ENCODE measurements around the gene HNRNPD.
"Not testable (repeated sequence)": the region's sequence is repeated elsewhere in the genome, so short reads cannot be mapped to it uniquely, and the experiment has no call there.

Gene HNRNPD

DNA sequence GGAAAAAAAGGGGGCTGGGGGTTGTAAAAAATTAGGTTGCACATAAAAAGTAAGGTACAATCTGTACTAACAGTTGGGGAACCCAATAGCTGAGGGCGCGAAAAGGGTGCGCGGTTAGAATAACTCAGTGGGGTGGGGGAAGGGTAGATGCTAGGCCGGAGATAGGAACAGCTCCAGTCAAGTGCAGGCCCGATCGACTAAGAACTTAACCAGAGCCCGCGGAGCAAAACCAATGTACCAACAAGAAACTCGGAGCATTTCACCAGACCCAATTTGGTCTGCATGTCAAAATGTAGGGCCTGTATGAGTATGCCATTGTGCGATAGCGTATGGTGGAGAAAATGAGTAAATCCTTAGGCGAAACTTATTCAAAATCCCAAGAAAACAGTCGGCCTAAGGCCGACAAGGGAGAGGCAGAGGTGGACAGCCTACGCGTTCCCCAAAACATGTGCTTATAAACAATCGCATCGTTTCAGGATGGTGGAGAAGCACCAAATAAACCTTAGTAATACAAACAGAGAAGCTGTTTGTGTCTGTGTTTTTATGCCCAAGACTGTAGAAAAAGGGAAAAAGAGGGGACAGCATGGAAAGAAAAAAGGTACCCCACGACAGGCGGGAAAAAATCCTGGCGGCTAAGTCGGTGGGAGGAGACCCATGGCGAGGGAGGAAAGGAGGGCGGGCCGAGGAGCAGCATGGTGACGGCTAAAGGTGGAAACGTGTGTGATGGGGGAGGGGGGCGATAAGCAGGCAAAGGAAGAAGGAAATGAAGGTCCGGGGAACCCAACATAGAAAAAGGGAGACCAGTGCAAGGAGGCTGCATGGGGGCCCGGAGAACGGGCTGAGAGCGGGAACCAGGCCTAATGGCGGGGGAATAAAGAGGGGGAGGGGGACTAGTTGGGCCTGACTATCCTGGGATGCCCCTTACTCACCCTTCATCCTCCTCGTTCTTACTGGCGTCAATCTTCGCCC is 990 bp downstream of the HNRNPD start:
- DNase-seq (ENCODE audit: low spot score): peak; percentile 62

DNA sequence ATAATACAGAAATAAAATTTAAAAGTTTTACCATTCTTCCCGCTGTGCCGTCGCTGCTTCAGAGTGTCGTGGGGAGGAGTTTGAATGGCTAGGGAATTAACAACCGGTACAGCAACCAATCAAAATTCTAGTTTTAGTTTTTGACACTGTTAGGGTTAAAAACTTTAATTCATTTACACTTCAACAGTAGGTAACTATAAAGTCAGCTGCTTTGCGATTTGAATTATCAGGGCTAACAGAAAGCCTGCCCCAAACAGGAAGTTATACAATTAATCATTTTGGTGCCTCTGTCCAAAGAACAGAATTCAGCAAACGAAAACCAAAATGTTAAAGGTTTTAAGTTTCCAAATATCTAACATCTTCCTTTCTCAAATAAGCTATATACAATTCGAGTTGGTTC is 2.3 kb downstream of the HNRNPD start:
- DNase-seq (ENCODE audit: low spot score): no peak

DNA sequence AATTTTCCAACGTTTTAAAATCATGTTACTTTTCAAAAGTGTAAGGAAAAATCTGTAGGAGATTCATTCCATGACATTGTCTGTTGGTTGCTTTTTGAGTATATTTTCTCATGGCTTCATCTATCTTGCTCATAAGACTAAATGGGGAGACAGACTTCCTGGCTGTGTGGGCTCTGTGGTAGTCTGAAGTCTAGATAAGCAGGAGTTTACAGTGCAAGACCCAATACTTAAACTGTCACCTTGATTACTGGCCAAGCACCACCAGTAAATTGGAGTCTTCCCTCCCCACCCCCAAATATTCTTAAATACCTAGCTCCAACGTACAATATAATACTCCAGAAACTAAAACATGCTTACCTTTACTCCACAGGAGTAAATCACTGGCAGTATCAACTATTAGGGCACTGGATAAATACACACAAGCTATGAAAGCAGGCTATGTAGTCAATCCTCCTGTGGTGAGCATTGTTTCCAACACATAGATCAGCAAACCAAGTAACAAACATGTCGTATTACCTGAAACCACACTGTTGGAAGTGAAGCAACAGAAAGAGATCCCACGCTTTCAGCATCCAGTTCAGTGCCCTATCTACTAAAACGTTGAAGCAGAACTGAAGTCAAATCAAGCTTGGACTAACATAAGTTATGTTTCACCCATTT is 6.2 kb downstream of the HNRNPD start:
- DNase-seq (ENCODE audit: low spot score): no peak

DNA sequence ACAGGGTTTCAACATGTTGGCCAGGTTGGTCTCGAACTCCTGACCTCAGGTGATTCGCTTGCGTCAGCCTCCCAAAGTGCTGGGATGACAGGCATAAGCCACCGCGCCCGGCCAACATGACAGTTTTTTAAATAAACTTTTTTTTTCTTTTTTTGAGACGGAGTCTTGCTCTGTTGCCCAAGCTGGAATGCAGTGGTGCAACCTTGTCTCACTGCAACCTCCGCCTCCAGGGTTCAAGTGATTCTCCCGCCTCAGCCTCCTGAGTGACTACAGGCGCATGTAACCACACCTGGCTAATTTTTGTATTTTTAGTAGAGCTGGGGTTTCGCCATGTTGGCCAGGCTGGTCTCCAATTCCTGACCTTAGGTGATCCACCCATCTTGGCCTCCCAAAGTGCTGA is 7.4 kb downstream of the HNRNPD start:
- not testable (repeated sequence) for DNase-seq (ENCODE audit: low spot score)

DNA sequence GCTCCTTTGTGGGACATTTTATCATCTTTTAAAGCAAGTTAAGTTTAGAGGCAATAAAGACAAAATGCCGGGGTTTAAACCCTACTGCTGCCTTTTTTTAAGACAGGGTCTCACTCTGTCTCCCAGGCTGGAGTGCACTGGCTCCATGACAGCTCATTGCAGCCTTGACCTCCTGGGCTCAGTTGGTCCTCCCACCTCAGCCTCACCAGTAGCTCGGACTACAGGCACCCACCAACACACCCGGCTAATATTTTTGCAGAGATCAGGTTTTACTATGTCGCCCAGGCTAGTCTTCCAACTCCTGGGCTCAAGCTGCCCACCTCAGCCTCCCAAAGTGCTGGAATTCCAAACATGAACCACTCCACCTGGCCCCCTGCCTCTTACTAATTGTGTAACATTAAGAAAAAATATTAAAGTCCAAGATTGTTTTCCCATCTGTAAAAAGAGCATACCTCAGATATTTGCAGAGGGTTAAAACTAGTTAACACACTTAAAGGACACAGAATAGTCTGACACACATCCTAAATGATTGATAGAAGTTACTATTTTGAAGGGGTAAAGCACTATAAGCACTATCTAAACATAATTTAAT is 9.8 kb downstream of the HNRNPD start:
- no peak for DNase-seq (ENCODE audit: low spot score)

DNA sequence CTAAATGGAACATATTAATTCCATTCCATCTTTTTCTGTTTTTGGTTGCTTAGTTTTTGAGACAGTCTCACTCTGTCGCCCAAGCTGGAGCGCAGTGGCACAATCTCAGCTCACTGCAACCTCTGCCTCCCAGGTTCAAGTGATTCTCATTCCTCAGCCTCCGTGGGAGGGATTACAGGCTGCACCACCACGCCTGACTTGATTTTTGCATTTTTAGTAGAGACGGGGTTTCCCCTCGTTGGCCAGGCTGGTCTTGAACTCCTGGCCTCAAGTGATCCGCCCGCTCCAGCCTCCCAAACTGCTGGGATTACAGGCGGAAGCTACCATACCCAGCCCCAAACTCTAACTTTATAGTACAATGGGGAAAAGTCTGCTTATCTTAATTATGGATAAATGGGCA is 11.2 kb downstream of the HNRNPD start:
- no peak for DNase-seq (ENCODE audit: low spot score)

DNA sequence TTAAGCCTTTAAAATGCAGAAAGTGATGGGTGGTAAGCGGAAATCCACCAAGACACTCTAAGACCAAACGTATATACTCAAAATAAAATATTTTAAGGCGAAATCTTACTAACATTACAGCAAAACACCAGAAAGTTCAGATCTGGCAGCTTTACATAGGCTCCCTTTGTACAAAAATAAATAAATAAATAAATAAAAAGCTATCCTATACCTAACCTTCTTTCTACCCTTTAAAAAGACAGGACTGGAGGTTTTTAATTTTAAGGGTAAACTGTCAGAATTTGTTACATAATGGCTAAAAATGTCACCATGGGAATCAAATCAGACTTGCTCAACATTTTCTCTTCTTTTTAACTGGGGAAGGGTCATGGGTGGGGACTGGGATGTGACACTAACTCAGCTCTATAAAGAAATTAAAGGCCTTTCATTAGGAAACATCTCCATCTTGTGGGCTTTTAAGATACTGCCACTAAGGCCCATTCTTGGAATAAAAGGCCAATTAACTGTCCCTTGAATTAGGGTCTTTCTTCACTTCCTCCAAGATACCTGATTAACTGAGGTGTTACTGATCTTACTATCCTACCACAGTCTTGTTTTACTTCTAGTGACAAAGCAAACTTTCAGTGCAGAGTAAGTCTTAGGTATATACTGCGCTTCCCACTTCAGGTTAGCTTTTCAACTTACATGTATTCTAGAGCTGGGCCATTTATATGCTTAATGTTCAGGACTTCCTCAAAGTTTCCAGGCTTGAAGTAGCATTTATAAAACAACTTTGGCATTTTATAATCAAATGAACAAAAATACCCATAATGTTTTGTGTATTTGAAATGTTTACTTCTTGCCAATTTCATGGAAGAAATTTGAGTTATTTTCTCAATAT is 13.3 kb downstream of the HNRNPD start:
- no peak for DNase-seq (ENCODE audit: low spot score)

DNA sequence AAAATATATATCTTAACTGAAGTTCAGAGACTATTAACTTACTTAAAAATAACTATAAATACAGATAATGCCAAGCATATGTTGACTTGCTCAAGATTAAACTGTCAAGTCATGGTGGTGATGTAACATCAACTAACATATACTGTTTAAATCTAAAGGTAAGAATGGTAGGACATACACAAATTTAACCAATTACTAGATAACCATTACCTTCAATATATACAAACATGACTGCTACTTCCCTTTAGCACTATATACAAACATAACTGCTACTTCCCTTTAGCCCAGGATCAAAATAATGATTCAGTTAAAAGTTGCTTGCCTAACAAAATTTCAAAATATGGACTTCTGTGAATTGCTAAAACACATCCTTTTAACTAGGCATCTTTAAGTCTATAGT is 14.9 kb downstream of the HNRNPD start:
- DNase-seq (ENCODE audit: low spot score): no peak

DNA sequence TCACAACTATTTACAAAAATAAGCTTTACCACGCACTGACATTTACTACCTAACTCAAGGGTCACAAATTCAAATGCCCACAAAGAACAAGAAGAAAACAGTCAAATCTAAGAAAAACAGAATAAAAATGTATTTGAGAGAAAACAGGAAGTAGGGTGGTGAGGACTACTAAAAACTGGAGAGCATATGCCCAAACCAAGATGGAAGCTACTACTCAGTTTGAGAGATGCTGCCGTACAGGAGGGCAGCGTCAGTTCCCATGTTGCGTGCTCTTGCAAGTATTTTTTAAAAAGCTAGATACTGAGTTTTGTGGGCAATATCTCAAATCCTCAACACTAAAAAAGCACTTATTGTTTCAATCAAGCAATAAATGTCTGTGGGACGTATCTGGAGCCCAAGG is 16.2 kb downstream of the HNRNPD start:
- no peak for DNase-seq (ENCODE audit: low spot score)

DNA sequence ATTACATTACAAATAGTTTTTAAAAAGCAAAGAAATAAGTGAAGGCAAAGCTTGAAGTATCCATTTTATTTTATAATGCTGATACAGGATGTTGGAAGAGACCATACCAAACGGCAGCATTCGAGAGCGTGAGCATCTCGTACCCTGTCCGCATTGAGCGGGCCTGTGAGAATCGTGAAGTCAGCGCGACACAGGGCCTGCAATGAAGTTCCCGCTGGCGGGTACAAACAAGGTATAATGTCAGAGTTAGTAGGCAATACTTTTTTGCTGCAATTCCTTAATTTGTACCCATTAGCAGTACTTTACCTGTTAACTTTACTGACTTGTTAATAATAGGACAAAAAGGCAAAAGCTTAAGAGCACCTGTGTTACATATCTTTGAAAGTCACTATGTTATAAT is 19.0 kb downstream of the HNRNPD start:
- no peak for DNase-seq (ENCODE audit: low spot score)

DNA sequence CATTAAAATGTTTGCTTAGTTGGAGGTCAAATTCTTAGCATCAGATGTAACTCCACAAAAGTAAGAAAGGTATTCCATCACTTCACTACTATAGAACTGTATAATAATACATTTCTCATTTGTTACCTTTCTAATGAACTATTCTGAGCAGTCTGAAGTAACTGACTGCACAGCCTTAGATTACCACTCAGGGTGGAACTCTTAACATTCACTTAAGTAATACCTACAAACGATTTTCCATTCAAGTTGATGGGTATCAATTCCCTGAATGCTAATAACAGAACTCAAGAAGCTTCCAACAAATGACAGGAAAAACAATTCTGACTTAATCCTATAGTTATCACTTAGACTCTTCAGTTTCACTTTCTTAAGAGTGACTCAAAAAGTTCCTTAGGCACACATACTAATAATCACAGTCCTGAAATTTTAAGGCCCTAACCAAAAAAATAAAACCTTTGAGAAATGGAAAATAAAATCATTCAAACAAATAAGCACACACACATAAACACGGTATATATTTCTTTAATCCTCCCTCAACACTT is 20.9 kb downstream of the HNRNPD start:
- DNase-seq (ENCODE audit: low spot score): no peak

DNA sequence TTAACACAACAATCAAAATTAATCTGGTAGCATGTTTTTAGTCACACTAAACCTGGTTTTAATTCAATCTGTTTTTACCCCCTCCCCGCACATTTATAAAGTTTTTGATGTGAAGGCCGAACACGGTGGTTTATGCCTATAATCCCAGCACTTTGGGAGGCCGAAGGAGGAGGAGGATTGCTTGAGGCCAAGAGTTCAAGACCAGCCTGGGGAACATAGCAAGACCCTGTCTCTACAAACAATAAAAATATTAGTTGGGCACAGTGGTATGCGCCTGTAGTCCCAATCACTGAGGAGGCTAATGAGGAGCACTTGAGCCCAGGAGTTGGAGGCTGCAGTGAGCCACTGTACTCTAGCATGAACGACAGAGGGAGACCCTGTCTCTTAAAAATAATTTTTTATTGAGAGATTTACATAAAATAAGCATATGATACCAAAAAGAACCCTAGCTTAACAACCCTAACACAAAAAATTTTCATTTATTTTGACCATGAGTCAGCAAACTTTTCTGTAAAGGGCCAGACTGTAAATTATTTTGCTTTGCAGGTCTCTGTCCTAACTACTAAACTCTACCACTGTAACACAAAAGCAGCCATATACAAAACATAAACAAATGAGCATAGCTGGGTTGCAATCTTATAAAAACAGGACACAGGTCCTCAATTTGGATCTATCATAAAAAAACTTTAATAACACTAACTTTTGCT is 21.5 kb downstream of the HNRNPD start:
- DNase-seq (ENCODE audit: low spot score): no peak

DNA sequence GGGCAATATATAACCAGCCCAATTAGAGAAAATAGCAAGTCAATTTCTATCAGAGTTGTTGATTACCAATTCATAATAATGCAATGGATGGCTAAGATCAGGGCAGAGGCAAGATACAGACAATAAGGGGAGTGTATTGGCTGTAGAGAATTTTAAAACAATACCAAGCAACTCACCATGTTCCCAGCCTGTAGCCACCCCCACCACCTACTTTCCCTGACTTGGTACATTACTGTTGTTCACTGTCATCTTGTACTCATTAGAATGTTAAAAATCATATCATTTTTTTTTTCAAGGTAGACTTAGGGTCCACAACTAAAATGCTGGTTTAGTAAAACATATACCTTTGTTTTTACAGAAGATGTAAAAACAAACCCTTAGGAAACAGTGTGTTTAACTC is 27.7 kb downstream of the HNRNPD start:
- DNase-seq (ENCODE audit: low spot score): no peak

DNA sequence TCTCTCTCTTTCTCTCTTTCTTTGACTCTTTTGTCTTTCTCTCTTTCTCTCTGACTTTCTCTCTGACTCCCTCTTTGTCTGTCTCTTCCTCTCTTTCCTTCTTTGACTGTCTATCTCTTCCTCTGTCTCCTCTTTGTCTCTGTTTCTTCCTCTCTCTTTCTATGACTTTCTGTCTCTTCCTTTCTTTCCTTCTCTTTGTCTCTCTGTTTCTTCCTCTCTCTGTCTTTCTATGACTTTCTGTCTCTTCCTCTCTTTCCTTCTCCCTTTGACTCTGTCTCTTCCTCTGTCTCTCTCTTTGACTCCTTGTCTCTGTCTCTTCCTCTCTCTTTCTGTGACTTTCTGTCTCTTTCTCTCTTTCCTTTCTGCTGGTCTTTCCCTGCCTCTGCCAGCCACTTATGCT is 38.7 kb downstream of the HNRNPD start:
- no peak for DNase-seq (ENCODE audit: low spot score)

DNA sequence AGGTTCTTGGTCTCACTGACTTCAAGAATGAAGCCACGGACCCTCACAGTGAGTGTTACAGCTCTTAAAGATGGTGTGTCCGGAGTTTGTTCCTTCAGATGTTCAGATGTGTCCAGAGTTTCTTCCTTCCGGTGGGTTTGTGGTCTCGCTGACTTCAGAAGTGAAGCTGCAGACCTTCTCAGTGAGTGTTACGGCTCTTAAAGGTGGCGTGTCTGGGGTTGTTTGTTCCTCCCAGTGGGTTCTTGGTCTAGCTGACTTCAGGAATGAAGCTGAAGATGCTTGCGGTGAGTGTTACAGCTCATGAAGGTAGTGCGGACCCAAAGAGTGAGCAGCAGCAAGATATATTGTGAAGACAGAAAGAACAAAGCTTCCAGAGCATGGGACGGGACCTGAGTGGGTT is 40.1 kb downstream of the HNRNPD start:
- not testable (repeated sequence) for DNase-seq (ENCODE audit: low spot score)

DNA sequence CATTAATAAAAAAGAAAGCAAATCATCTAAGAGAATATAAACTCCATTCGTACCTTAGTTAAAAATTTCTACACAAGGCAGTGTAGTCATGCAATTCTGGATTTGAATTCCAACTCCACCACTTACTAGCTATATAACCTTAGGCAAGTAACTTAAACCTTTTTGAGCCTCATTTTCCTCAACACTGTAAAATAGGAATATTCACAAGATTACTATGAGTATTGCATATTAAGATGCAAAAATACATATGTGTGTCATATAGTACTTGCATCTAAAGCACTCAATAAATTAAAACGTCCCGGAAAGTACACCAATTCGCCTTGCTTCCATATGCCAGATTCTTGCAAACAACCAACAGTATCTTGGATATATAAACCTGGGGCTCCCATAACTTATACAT is 42.0 kb downstream of the HNRNPD start:
- no peak for DNase-seq (ENCODE audit: low spot score)

DNA sequence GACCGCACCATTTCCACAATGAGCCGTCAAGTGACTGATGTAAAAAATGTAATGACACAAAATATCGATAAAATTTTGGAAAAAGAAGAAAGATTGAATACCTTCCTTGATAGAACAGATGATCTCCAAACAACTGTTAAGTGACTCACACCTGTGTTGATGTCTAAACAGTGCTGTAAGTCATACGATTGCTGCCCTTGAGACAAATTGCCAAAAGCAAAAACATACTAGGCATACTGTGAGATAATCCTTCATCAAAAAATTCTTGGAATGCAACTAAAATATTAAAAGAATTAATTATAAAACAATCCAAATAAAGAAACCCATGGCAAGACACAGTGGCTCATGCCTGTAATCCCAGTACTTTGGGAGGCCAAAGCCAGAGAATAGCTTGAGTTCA is 53.4 kb downstream of the HNRNPD start:
- no peak for DNase-seq (ENCODE audit: low spot score)

DNA sequence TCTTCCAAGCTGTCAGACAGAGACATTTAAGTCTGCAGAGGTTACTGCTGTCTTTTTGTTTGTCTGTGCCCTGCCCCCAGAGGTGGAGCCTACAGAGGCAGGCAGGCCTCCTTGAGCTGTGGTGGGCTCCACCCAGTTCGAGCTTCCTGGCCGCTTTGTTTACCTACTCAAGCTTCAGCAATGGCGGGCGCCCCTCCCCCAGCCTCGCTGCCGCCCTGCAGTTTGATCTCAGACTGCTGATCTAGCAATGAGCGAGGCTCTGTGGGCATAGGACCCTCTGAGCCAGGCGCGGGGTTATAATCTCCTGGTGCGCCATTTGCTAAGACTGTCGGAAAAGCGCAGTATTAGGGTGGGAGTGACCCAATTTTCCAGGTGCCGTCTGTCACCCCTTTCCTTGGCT is 70.7 kb downstream of the HNRNPD start:
- DNase-seq (ENCODE audit: low spot score): not testable (repeated sequence)
